Stimulated activated CD8-positive, alpha-beta memory T cell treated with anti-CD3 and anti-CD28 coated beads, Interleukin-15, amount 100 ng/mL, for 1 hour (primary cell): Measurements from ENCODE around the gene NTMT1.
"Not testable (repeated sequence)": the region's sequence is repeated elsewhere in the genome, so short reads cannot be mapped to it uniquely, and the experiment has no call there.

Experiments used
- DNase-seq: peaks from one replicate; pipeline ENCODE4 v3.0.0-alpha.2; 2020; ENCODE audit warnings: low read depth

NTMT1 gene

GRCh38 chr9:129654554-129655040, 28.6 kb downstream of the NTMT1 start:
- DNase-seq: no peak

- no peak for DNase-seq
These were observed 29.2 kb downstream of the NTMT1 start for GRCh38 chr9:129655154-129655553.

- no peak for DNase-seq
These were observed 29.7 kb downstream of the NTMT1 start for GRCh38 chr9:129655696-129656095.

- DNase-seq: no peak
These were observed 30.9 kb downstream of the NTMT1 start for GRCh38 chr9:129656795-129657390.

- no peak for DNase-seq
These were observed 35.1 kb downstream of the NTMT1 start for GRCh38 chr9:129661029-129661428.

GRCh38 chr9:129662239-129662638, 36.3 kb downstream of the NTMT1 start:
- DNase-seq: not testable (repeated sequence)

GRCh38 chr9:129664746-129665388, 38.9 kb downstream of the NTMT1 start:
- no peak for DNase-seq

GRCh38 chr9:129665389-129665775, 39.4 kb downstream of the NTMT1 start, which contains the start of gene PRRX2:
TSS of gene PRRX2 (plus strand) at chr9:129665647. CDS start at chr9:129665868, 221 bp downstream.
- DNase-seq: no peak

- DNase-seq: no peak
These were observed 40.0 kb downstream of the NTMT1 start for GRCh38 chr9:129665814-129666520.

GRCh38 chr9:129666575-129666974, 40.6 kb downstream of the NTMT1 start:
- DNase-seq: no peak

- no peak for DNase-seq
These were observed 41.4 kb downstream of the NTMT1 start for GRCh38 chr9:129667378-129667777.

- no peak for DNase-seq
These were observed 41.9 kb downstream of the NTMT1 start for GRCh38 chr9:129667850-129668249.

- no peak for DNase-seq
These were observed 43.3 kb downstream of the NTMT1 start for GRCh38 chr9:129669141-129669718.

GRCh38 chr9:129669946-129670345, 44.0 kb downstream of the NTMT1 start:
- no peak for DNase-seq

- no peak for DNase-seq
These were observed 45.1 kb downstream of the NTMT1 start for GRCh38 chr9:129671065-129671464.

- DNase-seq: no peak
These were observed 45.6 kb downstream of the NTMT1 start for GRCh38 chr9:129671519-129671918.

- no peak for DNase-seq
These were observed 46.7 kb downstream of the NTMT1 start for GRCh38 chr9:129672702-129673101.

GRCh38 chr9:129673602-129674001, 47.6 kb downstream of the NTMT1 start:
- DNase-seq: no peak

GRCh38 chr9:129674229-129674628, 48.3 kb downstream of the NTMT1 start:
- no peak for DNase-seq

GRCh38 chr9:129675620-129676019, 49.7 kb downstream of the NTMT1 start:
- DNase-seq: no peak

GRCh38 chr9:129676287-129676686, 50.3 kb downstream of the NTMT1 start:
- DNase-seq: no peak

- no peak for DNase-seq
These were observed 51.0 kb downstream of the NTMT1 start for GRCh38 chr9:129676975-129677374.

- DNase-seq: no peak
These were observed 51.5 kb downstream of the NTMT1 start for GRCh38 chr9:129677456-129677855.
